Kidney tubule cell (primary cell): Measurements from ENCODE around the gene PRAMEF1.
A peak's percentile ranks its signal among the peaks of the same experiment; 100 is the strongest.
"Not testable (repeated sequence)": the region's sequence is repeated elsewhere in the genome, so short reads cannot be mapped to it uniquely, and the experiment has no call there.

Experiments
- DNase-seq: peaks from one replicate; pipeline ENCODE4 v3.0.0-alpha.2; 2018; ENCODE audit warnings: low spot score

Gene PRAMEF1

GRCh38 chr1:12776801-12777557 lies 14.2 kb upstream of the PRAMEF1 start:
- DNase-seq: no peak

- DNase-seq: no peak
Measured at GRCh38 chr1:12778061-12778460, 13.1 kb upstream of the PRAMEF1 start.

- DNase-seq: no peak
Measured at GRCh38 chr1:12778907-12779306, 12.3 kb upstream of the PRAMEF1 start.

GRCh38 chr1:12781488-12781887 lies 9.7 kb upstream of the PRAMEF1 start:
- not testable (repeated sequence) for DNase-seq

GRCh38 chr1:12783783-12784182 lies 7.4 kb upstream of the PRAMEF1 start:
- DNase-seq: peak; percentile 13

- not testable (repeated sequence) for DNase-seq
Measured at GRCh38 chr1:12784729-12785128, 6.5 kb upstream of the PRAMEF1 start.

- DNase-seq: peak; percentile 31
Measured at GRCh38 chr1:12798911-12799310, 7.7 kb downstream of the PRAMEF1 start.

GRCh38 chr1:12799730-12800129 lies 8.5 kb downstream of the PRAMEF1 start:
- no peak for DNase-seq

GRCh38 chr1:12809933-12810332 lies 18.7 kb downstream of the PRAMEF1 start:
- DNase-seq: no peak

GRCh38 chr1:12810691-12811408 lies 19.7 kb downstream of the PRAMEF1 start:
- DNase-seq: peak; percentile 62

- peak; percentile 19 for DNase-seq
Measured at GRCh38 chr1:12811409-12811784, 20.2 kb downstream of the PRAMEF1 start.

- DNase-seq: not testable (repeated sequence)
Measured at GRCh38 chr1:12819061-12819460, 27.9 kb downstream of the PRAMEF1 start.

GRCh38 chr1:12831310-12831709 lies 40.1 kb downstream of the PRAMEF1 start, which contains the start of gene PRAMEF11:
TSS of gene PRAMEF11 (minus strand) at chr1:12831410. CDS start at chr1:12828789, 2,621 bp downstream.
- not testable (repeated sequence) for DNase-seq

GRCh38 chr1:12833251-12833650 lies 42.1 kb downstream of the PRAMEF1 start:
- DNase-seq: not testable (repeated sequence)
